HG03139 (cell line): ENCODE measurements around the gene MYL2.
"Not testable (repeated sequence)": the region's sequence is repeated elsewhere in the genome, so short reads cannot be mapped to it uniquely, and the experiment has no call there.

ENCODE experiments used
- ATAC-seq: cut with Tn5 transposase; IDR thresholded peaks from one replicate; pipeline ENCODE4 v1.9.1; 2021; ENCODE audit not compliant: unreplicated experiment

Gene MYL2, protein sequence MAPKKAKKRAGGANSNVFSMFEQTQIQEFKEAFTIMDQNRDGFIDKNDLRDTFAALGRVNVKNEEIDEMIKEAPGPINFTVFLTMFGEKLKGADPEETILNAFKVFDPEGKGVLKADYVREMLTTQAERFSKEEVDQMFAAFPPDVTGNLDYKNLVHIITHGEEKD

GRCh38 chr12:110920324-110920910, at the start of gene MYL2:
MYL2 (minus strand) TSS chr12:110920579; CDS start chr12:110920529, 50 bp downstream.
- no peak for ATAC-seq

DNA sequence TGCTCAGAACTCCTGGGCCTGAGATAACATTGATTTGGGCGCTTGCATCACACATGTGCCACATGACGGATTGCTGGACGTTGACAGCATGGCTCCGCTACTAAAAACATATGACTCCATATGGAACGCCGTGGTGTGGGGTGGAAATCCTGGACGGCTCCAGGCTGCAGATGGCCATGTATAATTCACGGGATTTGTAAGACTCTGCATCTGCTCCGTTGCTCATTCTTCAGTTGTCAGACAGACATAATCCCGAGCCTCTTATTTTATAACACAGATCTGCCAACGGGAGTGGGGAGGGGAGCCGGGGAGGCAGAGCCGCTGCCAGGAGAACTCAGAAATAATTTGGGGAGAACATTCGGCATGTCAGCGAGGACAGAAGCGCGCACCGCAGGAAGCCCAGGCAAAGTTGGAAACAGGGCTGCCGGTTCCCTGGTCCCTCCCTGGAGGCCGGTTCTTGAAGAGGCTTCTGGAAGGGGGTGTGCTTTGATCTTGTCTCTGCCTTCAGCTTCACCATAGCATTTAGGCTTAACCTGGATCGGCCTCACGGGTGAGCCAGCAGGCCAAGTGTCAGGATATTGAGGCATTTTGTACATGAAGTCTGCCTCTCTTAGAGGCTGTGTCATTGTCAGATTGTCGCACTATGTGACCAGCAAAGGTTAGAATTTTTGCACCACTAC, 45.8 kb upstream of the MYL2 start:
- no peak for ATAC-seq

DNA sequence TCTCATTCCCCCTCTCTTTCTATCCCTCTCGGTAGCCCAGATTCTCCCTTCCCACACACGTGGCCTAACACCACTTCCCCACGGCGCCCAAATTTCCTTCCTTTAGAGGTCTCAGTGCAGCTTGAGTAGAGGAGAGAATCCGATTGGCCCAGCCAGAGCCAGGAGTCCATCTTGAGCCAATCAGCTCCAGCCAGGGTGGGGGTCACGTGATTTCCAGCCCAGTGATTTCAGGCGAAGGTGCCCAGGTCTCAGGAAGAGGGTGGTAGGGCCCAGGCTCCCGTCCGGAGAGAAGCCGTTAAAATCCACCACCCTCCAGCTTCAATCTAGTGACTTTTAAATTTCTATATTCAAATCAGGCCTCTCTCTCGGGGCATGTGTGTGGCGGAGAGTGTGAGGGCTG, 45.2 kb upstream of the MYL2 start:
- no peak for ATAC-seq

GRCh38 chr12:110960795-110961194, 40.4 kb upstream of the MYL2 start:
- no peak for ATAC-seq

- ATAC-seq: no peak
Measured at GRCh38 chr12:110957652-110958051, 37.3 kb upstream of the MYL2 start.

DNA sequence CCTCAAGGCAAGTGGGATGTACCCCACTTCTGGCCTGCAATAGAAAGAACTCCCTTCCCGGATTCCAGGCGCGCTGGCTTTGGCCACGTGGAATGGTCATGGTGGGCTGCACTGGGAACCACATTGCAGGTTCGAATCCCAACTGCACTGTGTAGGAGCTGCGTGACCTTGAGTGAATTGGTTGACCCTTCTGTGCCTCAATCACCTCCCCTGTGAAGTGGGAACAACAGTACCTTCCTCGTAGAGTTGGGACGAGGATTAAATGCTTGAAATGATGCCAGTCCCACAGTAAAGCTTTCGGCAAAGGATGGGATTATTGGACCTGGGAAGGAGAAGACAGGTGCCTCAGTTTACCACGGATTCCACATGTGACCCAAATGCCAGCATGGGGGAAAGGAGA, 36.8 kb upstream of the MYL2 start:
- ATAC-seq: no peak

DNA sequence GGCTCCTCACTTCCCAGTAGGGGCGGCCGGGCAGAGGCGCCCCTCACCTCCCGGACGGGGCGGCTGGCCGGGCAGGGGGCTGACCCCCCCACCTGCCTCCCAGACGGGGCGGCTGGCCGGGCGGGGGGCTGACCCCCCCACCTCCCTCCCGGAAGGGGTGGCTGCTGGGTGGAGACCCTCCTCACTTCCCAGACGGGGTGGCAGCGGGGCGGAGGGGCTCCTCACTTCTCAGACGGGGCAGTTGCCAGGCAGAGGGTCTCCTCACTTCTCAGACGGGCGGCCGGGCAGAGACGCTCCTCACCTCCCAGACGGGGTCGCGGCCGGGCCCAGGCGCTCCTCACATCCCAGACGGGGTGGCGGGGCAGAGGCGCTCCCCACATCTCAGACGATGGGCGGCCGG, 30.5 kb upstream of the MYL2 start:
- not testable (repeated sequence) for ATAC-seq

GRCh38 chr12:110950466-110950865, 30.1 kb upstream of the MYL2 start:
- ATAC-seq: not testable (repeated sequence)

DNA sequence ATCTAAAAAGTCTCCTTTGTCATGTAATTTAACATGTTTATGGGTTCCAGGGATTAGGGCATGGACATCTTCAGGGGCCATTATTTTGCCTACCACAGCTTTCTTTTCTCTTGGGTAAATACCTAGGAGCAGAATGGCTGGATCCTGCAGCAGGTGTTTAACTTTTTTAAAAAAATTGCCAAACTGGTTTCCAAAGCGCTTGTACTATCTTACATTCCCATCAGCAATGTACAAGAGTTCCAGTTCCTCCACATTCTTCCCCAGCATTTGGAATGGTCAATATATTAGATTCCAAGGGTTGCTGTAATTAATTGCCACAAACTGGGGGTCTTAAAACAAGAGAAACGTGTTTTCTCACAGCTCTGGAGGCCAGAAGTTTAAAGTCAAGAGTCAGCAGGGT, 27.7 kb upstream of the MYL2 start:
- ATAC-seq: no peak

DNA sequence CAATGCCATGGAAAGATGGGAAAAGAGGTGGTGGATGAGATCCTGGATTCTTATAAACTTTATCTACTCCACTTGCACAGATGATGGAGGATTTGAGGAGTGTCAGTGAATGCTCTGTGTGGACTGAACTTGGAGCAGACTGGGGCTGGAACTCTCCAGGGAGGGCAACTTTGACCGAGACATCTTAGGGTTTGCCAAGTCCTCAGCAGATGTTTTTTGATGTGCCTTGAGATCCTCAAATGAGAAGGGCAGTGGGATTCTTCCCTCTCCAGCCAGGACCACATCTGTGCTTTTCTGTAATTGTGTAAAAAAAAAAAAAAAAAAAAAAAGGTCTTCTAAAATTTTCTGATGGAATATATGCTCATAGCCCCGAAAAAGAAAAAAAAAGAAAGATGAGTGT, 23.0 kb upstream of the MYL2 start:
- ATAC-seq: no peak

- ATAC-seq: no peak
Measured at GRCh38 chr12:110941391-110941790, 21.0 kb upstream of the MYL2 start.

GRCh38 chr12:110940933-110941332, 20.6 kb upstream of the MYL2 start:
- no peak for ATAC-seq

DNA sequence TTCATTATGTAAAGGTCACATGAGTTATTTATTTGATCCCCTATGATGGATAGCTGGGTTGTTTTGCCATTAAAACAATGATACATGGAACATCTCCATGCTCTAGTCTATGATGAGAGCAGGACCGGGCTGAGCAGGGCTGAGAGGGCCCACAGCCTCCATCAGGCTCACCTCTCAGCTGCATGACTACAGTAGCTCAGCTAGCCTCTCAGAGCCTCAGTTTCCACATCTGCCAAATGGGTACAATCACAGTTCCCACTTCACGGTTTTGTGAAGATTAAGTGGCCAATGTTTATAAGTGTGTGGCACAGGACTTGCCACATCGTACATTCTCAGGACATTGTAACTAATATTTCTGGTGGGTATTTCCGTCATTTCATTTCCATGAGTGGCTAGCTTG, 19.9 kb upstream of the MYL2 start:
- ATAC-seq: no peak

GRCh38 chr12:110937104-110937641, 16.8 kb upstream of the MYL2 start:
- ATAC-seq: no peak

DNA sequence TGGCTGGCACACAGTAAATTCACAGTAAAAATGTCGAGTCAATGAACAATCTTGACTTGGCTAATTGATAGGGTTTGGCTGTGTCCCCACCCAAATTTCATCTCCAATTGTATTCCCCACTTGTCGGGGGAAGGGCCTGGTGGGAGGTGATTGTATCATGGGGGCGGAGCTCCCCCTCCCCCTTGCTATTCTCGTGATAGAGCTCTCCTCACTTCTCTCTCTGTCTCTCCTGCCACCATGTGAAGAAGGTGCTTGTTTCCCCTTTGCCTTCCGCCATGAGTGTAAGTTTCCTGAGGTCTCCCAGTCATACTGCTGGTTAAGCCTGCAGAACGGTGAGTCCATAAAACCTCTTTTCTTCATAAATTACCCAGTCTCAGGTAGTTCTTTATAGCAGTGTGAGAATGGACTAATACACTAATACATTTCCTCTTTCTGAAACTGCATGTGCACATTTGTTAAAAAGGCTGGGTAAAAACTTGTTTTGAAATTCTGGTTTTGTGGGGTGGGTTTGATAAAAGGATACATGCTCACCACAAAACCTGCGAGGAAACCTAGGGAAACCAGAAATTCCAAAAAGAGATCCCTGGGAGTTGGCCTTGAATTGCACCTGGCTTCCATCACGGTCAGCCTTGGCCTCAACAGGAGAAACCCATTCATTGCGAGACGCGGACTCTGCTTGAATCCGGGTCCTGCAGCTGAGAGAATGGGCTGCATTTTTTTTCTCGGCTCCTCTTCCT, 16.2 kb upstream of the MYL2 start:
- ATAC-seq: no peak

- no peak for ATAC-seq
Measured at GRCh38 chr12:110935588-110935987, 15.2 kb upstream of the MYL2 start.

DNA sequence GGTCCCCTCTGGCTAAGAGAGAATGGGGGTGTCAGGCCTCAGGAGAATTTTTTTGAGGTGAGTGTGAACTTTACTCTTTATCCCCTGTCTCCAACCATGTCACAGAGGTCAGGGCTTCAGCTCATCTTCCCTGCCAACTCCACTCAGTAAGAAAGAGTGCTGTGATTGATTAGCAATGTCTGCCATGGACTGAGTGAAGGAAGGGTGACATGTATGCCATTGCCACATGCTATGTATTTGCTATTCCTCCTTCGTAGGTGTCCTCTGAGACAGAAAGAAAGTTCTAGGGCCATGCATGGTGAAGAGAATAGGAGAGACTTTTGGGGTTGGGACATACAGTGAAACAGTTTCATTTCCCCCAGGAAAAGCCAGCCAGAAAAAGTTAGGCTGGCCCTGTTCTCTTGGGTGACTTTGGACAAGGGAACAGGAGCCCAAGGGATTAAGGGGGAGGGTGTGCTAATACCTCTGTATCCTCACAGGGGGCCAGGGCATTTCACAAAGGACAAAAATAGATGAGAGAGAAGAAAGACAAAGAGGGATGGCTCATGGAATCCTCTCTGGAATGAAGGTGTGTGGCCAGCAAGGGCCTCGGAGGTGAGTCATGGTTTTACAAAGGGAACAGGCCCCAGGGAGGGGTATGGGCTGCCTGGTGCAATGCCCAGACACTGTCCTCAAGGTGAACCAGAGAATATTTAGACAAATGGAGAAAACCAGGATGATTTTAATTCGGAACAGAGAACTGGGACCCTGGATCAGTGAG, 13.9 kb upstream of the MYL2 start:
- ATAC-seq: no peak

DNA sequence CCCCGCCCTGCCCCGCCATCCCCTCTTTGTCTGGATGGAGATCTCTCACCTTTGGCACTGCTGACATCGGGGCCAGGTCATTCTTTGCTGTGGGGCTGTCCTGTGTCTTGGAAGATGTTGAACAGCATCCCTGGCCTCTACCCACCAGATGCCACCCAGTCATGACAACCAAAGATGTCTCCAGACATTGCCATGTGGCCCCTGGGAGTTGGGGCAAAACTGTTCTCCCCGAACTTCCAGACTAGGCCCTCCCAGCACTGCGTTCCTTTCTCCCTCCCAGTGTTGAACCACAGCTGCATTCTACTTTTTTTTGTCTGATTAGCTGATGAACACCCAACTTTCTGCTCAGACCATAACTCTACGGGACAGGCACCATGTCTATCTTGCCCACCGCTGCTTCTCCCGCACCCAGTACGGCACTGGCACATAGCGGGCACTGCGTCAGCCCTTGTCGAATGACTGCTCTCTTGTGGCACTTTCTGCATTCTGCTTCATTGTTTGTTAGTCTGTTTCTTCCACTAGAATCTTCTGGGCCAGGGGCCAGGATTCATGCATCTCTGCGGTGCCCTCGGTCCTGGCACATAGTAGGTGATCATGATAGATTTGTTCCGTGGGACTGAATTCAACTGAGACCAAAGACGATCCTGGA, 13.1 kb upstream of the MYL2 start:
- no peak for ATAC-seq

- ATAC-seq: no peak
Measured at GRCh38 chr12:110932046-110932445, 11.7 kb upstream of the MYL2 start.

GRCh38 chr12:110931315-110931728, 10.9 kb upstream of the MYL2 start:
- no peak for ATAC-seq
